Karpas-422 (cell line): Measurements from ENCODE around the gene GATA3. TPM values are rescaled to one million over a fixed set of nuclear protein-coding genes. Genes with fewer than 3 reads are reported as not detected.

Source experiments
- DNase-seq: peaks from one replicate; pipeline ENCODE4 v3.0.0-alpha.2; 2015
- H2AFZ ChIP-seq: fragments of 200-600 bp; sonication (generic); 2 replicates; pipeline ENCODE4 v1.6.1; 2014; ENCODE audit warnings: antibody characterized with exemption, low read length, mixed read lengths
- H3K27ac ChIP-seq: fragments of 200-600 bp; sonication (generic); 2 replicates; pipeline ENCODE4 v1.5.1; 2014; ENCODE audit warnings: mild to moderate bottlenecking, low read length, moderate library complexity
- H3K27me3 ChIP-seq: fragments of 200-600 bp; sonication (generic); 2 replicates; pipeline ENCODE4 v1.6.1; 2014; ENCODE audit warnings: low read length, mixed read lengths
- H3K36me3 ChIP-seq: fragments of 200-600 bp; sonication (generic); 2 replicates; pipeline ENCODE4 v1.6.1; 2014; ENCODE audit warnings: low read length, mixed read lengths; ENCODE audit not compliant: insufficient read depth
- H3K4me1 ChIP-seq: fragments of 200-600 bp; sonication (generic); 2 replicates; pipeline ENCODE4 v1.6.1; 2014; ENCODE audit warnings: mild to moderate bottlenecking, low read length, mixed read lengths
- H3K4me2 ChIP-seq: fragments of 200-600 bp; sonication (generic); 2 replicates; pipeline ENCODE4 v1.6.1; 2014; ENCODE audit warnings: low read length, low read depth, mild to moderate bottlenecking; ENCODE audit not compliant: poor library complexity, severe bottlenecking
- H3K4me3 ChIP-seq: fragments of 200-600 bp; sonication (generic); 2 replicates; pipeline ENCODE4 v1.5.1; 2014; ENCODE audit warnings: mild to moderate bottlenecking, antibody characterized with exemption, low read length, mixed read lengths
- H3K79me2 ChIP-seq: fragments of 200-600 bp; sonication (generic); 2 replicates; pipeline ENCODE4 v1.6.1; 2014; ENCODE audit warnings: mild to moderate bottlenecking, low read length, mixed read lengths
- H3K9ac ChIP-seq: fragments of 200-600 bp; sonication (generic); 2 replicates; pipeline ENCODE4 v1.6.0; 2014; ENCODE audit warnings: low read length
- H3K9me2 ChIP-seq: fragments of 200-600 bp; sonication (generic), shearing (Covaris generic); replicated peaks from 2 replicates; pipeline ENCODE4 v1.6.0; 2014; ENCODE audit warnings: mild to moderate bottlenecking, low read length, moderate library complexity; ENCODE audit not compliant: insufficient read depth
- H3K9me3 ChIP-seq: fragments of 300-700, 200-600 bp; sonication (generic); 2 replicates; pipeline ENCODE4 v1.6.1; 2014; ENCODE audit warnings: low read length, mixed read lengths
- H4K20me1 ChIP-seq: fragments of 200-600 bp; sonication (generic); 2 replicates; pipeline ENCODE4 v1.6.1; 2014; ENCODE audit warnings: mild to moderate bottlenecking, antibody characterized with exemption, low read length, low read depth; ENCODE audit not compliant: insufficient read depth
- total RNA-seq: library from RNA; depleted of rRNA; stranded (reverse); fragments of >200 nt; shearing (Covaris generic); gene quantifications from 2 replicates; pipeline ENCODE4 v1.2.3, GENCODE V29; 2014; ENCODE audit warnings: low replicate concordance; rRNA removed

Gene GATA3
- not detected in 2 replicates for total RNA-seq

DNA sequence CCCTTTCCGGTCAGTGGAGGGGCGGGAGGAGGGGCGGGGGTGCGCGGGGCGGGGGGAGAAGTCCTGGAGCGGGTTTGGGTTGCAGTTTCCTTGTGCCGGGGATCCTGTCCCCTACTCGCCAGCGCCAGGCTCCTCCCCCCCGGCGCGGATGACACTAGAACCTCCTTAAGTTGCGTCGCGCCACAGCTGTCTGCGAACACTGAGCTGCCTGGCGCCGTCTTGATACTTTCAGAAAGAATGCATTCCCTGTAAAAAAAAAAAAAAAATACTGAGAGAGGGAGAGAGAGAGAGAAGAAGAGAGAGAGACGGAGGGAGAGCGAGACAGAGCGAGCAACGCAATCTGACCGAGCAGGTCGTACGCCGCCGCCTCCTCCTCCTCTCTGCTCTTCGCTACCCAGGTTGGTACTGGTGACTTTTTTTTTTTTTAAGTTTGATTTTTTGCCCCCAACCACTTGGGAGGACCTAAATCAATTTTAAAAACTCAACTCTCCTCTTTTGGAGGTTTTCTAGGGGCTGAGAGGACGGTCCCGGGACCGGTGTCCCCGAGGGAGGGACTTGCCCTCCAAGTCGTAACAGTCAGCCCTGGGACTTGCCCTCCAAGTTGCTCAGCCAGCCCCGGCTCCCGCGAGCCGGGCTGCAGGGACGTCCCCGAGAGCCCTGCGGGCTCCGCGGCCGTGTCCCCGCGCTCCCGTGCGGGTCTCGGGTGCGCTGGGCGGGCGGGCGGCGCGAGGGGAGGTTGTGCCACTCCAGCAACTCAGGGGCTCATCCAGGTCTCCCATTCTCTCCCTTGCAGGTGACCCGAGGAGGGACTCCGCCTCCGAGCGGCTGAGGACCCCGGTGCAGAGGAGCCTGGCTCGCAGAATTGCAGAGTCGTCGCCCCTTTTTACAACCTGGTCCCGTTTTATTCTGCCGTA is at the start of gene GATA3:
Gene GATA3 (plus strand): TSS at position 195 of the 914 bp plus-strand sequence. CDS start 968 bp downstream, outside the sequence.
- Histone ChIP-seq H3K9ac (no peak within 1 kb of the TSS), H3K79me2 (no peaks in the 10 kb centered on the region), H3K4me2 (no peak within 1 kb of the TSS), H3K9me3 (no peaks in the 10 kb centered on the region; the same call in 1 of the 2 replicates), H3K4me1 (no peaks in the 10 kb centered on the region), H3K27ac (no peak within 1 kb of the TSS), H3K4me3 (no peak within 1 kb of the TSS), H2AFZ (no peak within 1 kb of the TSS), H4K20me1 (no peaks in the 10 kb centered on the region), H3K9me2 (no peaks in the 10 kb centered on the region), H3K36me3 (no peaks in the 10 kb centered on the region), H3K27me3 (no peaks in the 10 kb centered on the region)
- DNase-seq: no peak

DNA sequence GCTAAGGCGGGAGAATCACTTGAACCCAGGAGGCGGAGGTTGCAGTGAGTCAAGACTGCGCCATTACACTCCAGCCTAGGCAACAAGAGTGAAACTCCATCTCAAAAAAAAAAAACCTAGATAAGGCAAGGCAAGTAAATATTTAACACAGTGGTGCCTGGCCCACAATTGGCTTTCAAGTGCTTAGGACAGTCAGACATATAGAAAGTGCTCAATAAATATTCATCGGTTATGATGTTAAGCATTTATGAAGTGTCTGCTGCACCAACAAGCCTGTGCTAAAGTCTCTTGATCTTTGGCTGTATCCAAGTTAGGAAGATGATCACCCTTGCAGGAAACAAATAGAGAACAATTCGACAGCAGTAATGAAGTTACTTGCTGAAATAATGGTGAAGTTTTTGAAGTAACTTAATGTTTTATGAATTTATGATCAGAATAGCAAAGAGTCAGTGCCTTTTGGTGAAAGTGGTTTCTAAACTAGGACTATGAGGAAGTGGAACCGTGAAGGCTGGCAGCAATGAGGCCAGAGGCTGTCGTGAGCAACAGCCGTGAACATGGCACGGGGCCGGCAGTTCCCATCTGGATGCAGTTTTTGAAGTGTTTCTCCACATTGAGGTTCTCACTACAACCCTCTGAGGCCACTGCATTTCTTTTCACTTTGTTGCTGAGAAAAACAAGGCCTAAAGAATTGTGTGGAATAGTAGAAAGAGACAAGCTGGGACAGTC is 48.1 kb upstream of the GATA3 start:
- no peaks in the 10 kb centered on the region for H3K9me2 ChIP-seq
- no peak overlapping the region for H3K4me2 ChIP-seq
- H3K36me3 ChIP-seq: no peaks in the 10 kb centered on the region
- no peak overlapping the region for H3K9ac ChIP-seq
- H3K4me1 ChIP-seq: peaks cover 8% of the 10 kb centered on the region
- H2AFZ ChIP-seq: no peak overlapping the region
- no peak overlapping the region for H3K4me3 ChIP-seq
- peak; percentile 60 for DNase-seq
- H4K20me1 ChIP-seq: no peaks in the 10 kb centered on the region
- H3K27ac ChIP-seq: no peak overlapping the region
- H3K27me3 ChIP-seq: no peaks in the 10 kb centered on the region
- H3K79me2 ChIP-seq: no peaks in the 10 kb centered on the region
- H3K9me3 ChIP-seq: peaks cover 5% of the 10 kb centered on the region

DNA sequence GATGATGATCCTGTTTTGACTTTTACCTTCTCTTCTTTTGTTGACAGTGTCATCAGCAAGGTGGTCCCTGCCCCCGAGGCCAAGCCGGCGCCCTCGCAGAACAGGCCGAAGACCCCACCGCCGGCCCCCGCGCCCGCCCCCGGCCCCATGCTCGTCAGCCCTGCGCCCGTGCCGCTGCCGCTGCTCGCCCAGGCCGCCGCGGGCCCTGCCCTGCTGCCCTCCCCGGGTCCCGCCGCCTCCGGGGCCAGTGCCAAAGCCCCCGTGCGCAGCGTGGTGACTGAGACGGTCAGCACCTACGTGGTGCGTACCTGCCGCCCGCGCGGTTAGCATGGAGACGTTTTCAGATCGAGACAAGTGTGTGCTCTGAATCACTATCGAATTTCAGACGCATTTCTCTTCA is 45.5 kb upstream of the GATA3 start:
- Histone ChIP-seq H3K9ac (no peak overlapping the region), H3K4me2 (no peak overlapping the region), H3K4me3 (no peak overlapping the region), H3K4me1 (peaks cover 8% of the 10 kb centered on the region), H3K27ac (no peak overlapping the region), H4K20me1 (no peaks in the 10 kb centered on the region), H2AFZ (no peak overlapping the region), H3K79me2 (no peaks in the 10 kb centered on the region), H3K9me2 (no peaks in the 10 kb centered on the region), H3K27me3 (no peaks in the 10 kb centered on the region), H3K36me3 (no peaks in the 10 kb centered on the region), H3K9me3 (no peaks in the 10 kb centered on the region)
- DNase-seq: no peak

DNA sequence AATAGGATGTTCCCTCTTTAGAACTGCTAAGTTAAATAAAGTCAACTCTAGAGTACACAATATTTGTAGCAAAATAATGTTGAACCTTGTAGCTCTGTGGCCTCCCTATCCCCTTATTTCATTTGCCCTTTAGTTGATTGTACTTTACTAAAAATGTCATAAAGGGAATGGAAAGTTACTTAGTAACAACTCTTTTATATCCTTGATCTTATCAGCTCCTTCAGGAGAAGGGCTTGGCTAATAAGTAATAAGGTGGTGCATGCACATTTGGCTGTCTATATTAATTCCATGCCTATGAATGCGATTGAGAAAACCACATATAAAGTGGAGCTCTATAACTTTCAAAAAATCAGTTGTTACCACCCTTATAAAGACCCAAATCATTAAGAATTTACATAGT is 41.5 kb upstream of the GATA3 start:
- no peak for DNase-seq
- Histone ChIP-seq H3K36me3 (no peaks in the 10 kb centered on the region), H3K9me3 (no peaks in the 10 kb centered on the region), H3K27ac (no peak overlapping the region), H3K4me2 (no peak overlapping the region), H3K27me3 (no peaks in the 10 kb centered on the region), H3K9me2 (no peaks in the 10 kb centered on the region), H3K9ac (no peak overlapping the region), H2AFZ (no peak overlapping the region), H3K79me2 (no peaks in the 10 kb centered on the region), H3K4me3 (no peak overlapping the region), H4K20me1 (no peaks in the 10 kb centered on the region), H3K4me1 (no peaks in the 10 kb centered on the region)

DNA sequence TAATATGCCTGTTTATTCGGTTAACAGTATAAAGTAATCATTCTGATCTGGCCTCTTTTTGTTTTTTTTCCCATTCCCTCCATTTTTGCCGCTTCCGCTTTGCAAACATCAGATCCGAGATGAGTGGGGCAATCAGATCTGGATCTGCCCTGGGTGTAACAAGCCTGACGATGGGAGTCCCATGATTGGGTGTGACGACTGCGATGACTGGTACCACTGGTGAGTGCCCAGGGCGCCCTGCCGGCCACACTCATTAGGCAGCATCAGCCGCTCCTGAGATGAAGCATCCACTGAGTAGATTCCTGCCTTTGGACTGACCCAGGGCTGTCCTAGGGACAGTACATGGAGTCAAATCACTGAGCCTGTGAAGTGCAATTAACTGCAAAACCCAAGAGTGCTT is 40.9 kb upstream of the GATA3 start:
- H3K27ac ChIP-seq: no peak overlapping the region
- no peaks in the 10 kb centered on the region for H3K36me3 ChIP-seq
- H3K9me3 ChIP-seq: no peaks in the 10 kb centered on the region
- no peaks in the 10 kb centered on the region for H3K27me3 ChIP-seq
- H2AFZ ChIP-seq: no peak overlapping the region
- H3K9me2 ChIP-seq: no peaks in the 10 kb centered on the region
- no peaks in the 10 kb centered on the region for H3K4me1 ChIP-seq
- no peak for DNase-seq
- H4K20me1 ChIP-seq: no peaks in the 10 kb centered on the region
- H3K4me2 ChIP-seq: no peak overlapping the region
- H3K79me2 ChIP-seq: no peaks in the 10 kb centered on the region
- no peak overlapping the region for H3K9ac ChIP-seq
- H3K4me3 ChIP-seq: no peak overlapping the region

DNA sequence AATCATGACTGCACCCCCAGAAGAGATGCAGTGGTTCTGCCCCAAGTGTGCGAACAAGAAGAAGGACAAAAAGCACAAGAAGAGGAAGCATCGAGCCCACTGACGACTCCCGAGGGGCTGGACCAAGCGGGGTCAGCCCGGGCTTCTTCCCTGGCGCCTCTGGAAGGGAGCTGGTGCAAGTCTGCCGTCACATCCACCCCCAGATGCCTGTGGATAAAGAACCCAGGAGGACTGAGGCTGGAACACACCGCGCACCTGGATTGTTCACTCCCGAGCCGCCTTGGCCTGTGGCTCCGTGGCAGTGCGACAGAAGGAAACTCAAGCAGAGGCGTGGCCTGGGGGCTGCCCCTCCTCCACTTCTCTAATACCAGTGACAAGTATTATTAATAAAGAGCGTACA is 39.8 kb upstream of the GATA3 start:
- Histone ChIP-seq H3K9me3 (no peaks in the 10 kb centered on the region), H3K9me2 (no peaks in the 10 kb centered on the region), H4K20me1 (no peaks in the 10 kb centered on the region), H3K27me3 (no peaks in the 10 kb centered on the region), H3K4me3 (no peak overlapping the region), H3K4me2 (no peak overlapping the region), H3K4me1 (no peaks in the 10 kb centered on the region), H3K27ac (no peak overlapping the region), H3K79me2 (no peaks in the 10 kb centered on the region), H2AFZ (no peak overlapping the region), H3K9ac (no peak overlapping the region), H3K36me3 (no peaks in the 10 kb centered on the region)
- DNase-seq: no peak

DNA sequence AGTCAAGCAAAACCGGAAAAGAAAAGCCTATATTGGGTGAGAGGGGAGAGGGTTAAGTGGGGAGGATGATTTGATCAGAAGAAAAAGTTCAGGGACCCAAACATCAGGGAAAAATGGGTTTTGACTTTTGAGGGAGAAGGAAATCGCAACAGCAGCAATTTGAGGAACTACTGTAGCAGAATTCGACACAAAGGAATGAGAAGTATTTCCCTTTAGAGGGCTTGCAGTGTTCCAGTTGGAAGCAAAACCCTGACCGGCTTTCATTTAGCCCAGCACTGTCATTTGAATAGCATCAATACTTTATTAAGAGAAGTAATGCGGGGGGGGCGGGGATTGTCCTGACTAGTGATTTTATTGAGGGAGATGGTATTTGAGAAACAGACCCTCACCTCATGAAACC is 37.2 kb upstream of the GATA3 start:
- no peaks in the 10 kb centered on the region for H3K9me2 ChIP-seq
- H3K9ac ChIP-seq: no peak overlapping the region
- H3K27ac ChIP-seq: no peak overlapping the region
- no peaks in the 10 kb centered on the region for H3K36me3 ChIP-seq
- DNase-seq: no peak
- H3K27me3 ChIP-seq: no peaks in the 10 kb centered on the region
- no peak overlapping the region for H2AFZ ChIP-seq
- no peak overlapping the region for H3K4me2 ChIP-seq
- H3K4me1 ChIP-seq: no peaks in the 10 kb centered on the region
- H3K9me3 ChIP-seq: no peaks in the 10 kb centered on the region
- no peak overlapping the region for H3K4me3 ChIP-seq
- no peaks in the 10 kb centered on the region for H3K79me2 ChIP-seq
- H4K20me1 ChIP-seq: no peaks in the 10 kb centered on the region

DNA sequence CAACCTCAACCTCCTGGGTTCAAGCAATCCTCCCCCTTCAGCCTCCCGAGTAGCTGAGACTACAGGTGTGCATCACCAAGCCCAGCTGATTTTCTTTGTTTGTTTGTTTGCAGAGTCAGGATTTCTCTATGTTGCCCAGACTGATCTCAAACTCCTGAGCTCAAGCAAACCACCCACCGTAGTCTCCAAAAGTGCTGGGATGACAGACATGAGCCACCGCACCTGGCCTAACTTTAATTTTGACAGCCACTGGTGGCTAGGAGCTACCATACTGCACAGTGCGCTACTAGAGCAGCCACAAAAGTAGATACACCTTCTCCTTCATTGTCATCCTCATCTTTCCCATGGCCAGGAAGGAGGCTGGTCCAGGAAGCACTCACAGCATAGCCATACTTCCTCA is 31.2 kb upstream of the GATA3 start:
- no peaks in the 10 kb centered on the region for H3K36me3 ChIP-seq
- H3K4me2 ChIP-seq: no peak overlapping the region
- H3K27ac ChIP-seq: no peak overlapping the region
- H3K27me3 ChIP-seq: no peaks in the 10 kb centered on the region
- no peak overlapping the region for H3K4me3 ChIP-seq
- no peaks in the 10 kb centered on the region for H4K20me1 ChIP-seq
- no peaks in the 10 kb centered on the region for H3K4me1 ChIP-seq
- H2AFZ ChIP-seq: no peak overlapping the region
- H3K79me2 ChIP-seq: no peaks in the 10 kb centered on the region
- H3K9me3 ChIP-seq: no peaks in the 10 kb centered on the region
- no peak for DNase-seq
- H3K9ac ChIP-seq: no peak overlapping the region
- H3K9me2 ChIP-seq: no peaks in the 10 kb centered on the region
